ENCODE results near the gene TRIO. TPM values are rescaled to one million over a fixed set of nuclear protein-coding genes. Genes with fewer than 3 reads are reported as not detected.
A peak's percentile ranks its signal among the peaks of the same experiment; 100 is the strongest.

The TRIO gene
- polyA plus RNA-seq, 1 of the 3 experiments (the other 2 are of a cell fraction): 229 TPM

DNA sequence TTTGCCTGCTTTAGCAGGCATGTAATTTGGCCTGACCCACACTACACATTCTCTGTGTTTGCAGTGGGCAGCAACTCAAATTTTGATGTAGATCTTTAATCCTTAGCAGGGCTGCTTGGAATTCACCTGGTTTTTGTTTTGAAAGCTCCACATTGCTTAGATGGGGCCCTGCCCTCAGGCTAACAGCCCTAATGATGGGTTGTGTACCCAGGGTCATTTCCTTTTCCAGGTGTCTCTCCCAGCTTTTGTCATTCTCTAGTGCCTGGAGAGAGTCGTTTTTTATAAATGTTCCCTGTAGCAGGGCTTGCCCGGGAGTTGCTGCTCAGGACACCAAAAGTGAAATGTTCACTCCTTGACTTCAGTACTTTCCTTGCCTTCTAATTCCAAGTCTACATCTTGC lies 126.3 kb downstream of the TRIO start:
- Histone ChIP-seq H4K20me1 (ENCODE audit: insufficient read depth) (peaks cover 16% of the 10 kb centered on the region; the same call in 1 of the 2 replicates), H2AFZ (ENCODE audit: low read depth) (no peak overlapping the region), H3K27ac (ENCODE audit: low read depth in 2 of 2, low read length in 1 of 2) (peak overlapping the region; percentile 72 to 96), H3K4me1 (ENCODE audit: control insufficient read depth in 1 of 2, insufficient read depth in 2 of 2, low read depth in 1 of 2, low read length in 1 of 2) (peaks cover 49 to 53% of the 10 kb centered on the region in 2 experiments), H3K27me3 (ENCODE audit: insufficient read depth) (no peaks in the 10 kb centered on the region), H3F3A (replicated peaks; ENCODE audit: insufficient read depth) (peaks cover 49% of the 10 kb centered on the region), H3K36me3 (replicated peaks in 1 of 2; ENCODE audit: control insufficient read depth in 1 of 2, insufficient read depth in 2 of 2, low read length in 1 of 2) (peaks cover 20 to 25% of the 10 kb centered on the region in 2 experiments), H3K9me3 (no peaks in the 10 kb centered on the region), H3K9me2 (no peaks in the 10 kb centered on the region), H3K4me2 (peak overlapping the region; percentile 63), H3K79me2 (ENCODE audit: insufficient read depth) (peaks cover 99% of the 10 kb centered on the region), H3K9ac (peak overlapping the region; percentile 60; the same call in 1 of the 2 replicates), H3K4me3 (ENCODE audit: low read depth in 2 of 2, low read length in 1 of 2) (no peak overlapping the region)
- ChIA-PET POLR2A (no interaction called here), CTCF (interaction anchor here (0.7 to 4.5 kb wide), 33 partner anchors 9 to 379 kb away, joined by 3 to 52 read pairs (median 8); partner anchors contain the start of gene TRIO)
- WGBS (ENCODE audit: low lambda C conversion rate): 71% methylated on average over 2 of the region's 2 CpGs
- no peak for TF ChIP-seq CHD2 (IDR thresholded peaks at IDR 0.05; ENCODE audit: low read length, partially characterized antibody)
- TF ChIP-seq TEAD4 (IDR thresholded peaks at IDR 0.05; ENCODE audit: borderline replicate concordance, insufficient read depth): no peak
- TF ChIP-seq, protein P1, sequence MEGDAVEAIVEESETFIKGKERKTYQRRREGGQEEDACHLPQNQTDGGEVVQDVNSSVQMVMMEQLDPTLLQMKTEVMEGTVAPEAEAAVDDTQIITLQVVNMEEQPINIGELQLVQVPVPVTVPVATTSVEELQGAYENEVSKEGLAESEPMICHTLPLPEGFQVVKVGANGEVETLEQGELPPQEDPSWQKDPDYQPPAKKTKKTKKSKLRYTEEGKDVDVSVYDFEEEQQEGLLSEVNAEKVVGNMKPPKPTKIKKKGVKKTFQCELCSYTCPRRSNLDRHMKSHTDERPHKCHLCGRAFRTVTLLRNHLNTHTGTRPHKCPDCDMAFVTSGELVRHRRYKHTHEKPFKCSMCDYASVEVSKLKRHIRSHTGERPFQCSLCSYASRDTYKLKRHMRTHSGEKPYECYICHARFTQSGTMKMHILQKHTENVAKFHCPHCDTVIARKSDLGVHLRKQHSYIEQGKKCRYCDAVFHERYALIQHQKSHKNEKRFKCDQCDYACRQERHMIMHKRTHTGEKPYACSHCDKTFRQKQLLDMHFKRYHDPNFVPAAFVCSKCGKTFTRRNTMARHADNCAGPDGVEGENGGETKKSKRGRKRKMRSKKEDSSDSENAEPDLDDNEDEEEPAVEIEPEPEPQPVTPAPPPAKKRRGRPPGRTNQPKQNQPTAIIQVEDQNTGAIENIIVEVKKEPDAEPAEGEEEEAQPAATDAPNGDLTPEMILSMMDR (IDR thresholded peaks at IDR 0.05): no peak
- no peak for TF ChIP-seq NFIC (IDR thresholded peaks at IDR 0.05; ENCODE audit: borderline replicate concordance)
- TF ChIP-seq FOXM1 (IDR thresholded peaks at IDR 0.05; ENCODE audit: low read depth): no peak
- TF ChIP-seq, protein P2, sequence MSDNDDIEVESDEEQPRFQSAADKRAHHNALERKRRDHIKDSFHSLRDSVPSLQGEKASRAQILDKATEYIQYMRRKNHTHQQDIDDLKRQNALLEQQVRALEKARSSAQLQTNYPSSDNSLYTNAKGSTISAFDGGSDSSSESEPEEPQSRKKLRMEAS (IDR thresholded peaks at IDR 0.05; ENCODE audit: low read depth): no peak
- TF ChIP-seq YY1 (IDR thresholded peaks at IDR 0.05; ENCODE audit: low read depth): no peak
- TF ChIP-seq EZH2phosphoT487 (IDR thresholded peaks at IDR 0.05; ENCODE audit: borderline replicate concordance, low read depth): no peak
- TF ChIP-seq TAF1 (IDR thresholded peaks at IDR 0.05; ENCODE audit: borderline replicate concordance, low read depth, low read length): no peak
- DNase-seq: no peak

DNA sequence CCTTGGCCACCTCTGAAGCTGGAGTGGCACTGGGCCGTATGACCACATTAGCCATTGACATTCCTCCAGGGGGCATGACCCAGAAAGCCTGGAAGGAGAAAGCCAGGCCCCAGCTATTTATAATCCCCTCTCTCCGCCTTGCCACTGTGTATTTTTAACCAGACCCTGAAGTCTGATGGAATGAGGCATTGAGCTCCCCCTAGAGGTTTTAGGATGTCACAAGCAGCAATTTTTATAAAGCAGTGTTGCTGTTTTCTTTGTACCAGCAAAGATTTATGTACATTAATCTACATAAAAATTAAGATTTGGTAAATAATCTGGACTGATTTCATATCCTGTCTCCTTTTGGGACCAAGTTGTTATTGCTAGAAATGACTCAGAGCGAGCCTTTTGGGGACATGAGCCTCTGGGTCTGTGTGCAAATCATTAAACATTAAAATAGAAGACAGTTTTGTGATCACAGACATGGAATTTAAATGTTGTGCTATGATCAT lies 127.1 kb downstream of the TRIO start:
- 18% methylated on average over 3 of the region's 3 CpGs for WGBS (ENCODE audit: low lambda C conversion rate)
- no peaks in the 10 kb centered on the region for H3K9me3 ChIP-seq
- H3K79me2 ChIP-seq (ENCODE audit: insufficient read depth): peaks cover 99% of the 10 kb centered on the region
- H3K4me2 ChIP-seq: peak overlapping the region; percentile 63
- H3K9ac ChIP-seq: peak overlapping the region; percentile 60; the same call in 1 of the 2 replicates
- no peak overlapping the region for H2AFZ ChIP-seq (ENCODE audit: low read depth)
- peaks cover 20 to 25% of the 10 kb centered on the region in 2 experiments for H3K36me3 ChIP-seq (replicated peaks in 1 of 2; ENCODE audit: control insufficient read depth in 1 of 2, insufficient read depth in 2 of 2, low read length in 1 of 2)
- H3K9me2 ChIP-seq: no peaks in the 10 kb centered on the region
- CTCF ChIA-PET: interaction anchor here (0.6 to 4.5 kb wide), 61 partner anchors 8 to 535 kb away, joined by 3 to 52 read pairs (median 5); partner anchors contain the start of gene TRIO
- H3K27me3 ChIP-seq (ENCODE audit: insufficient read depth): no peaks in the 10 kb centered on the region
- H4K20me1 ChIP-seq (ENCODE audit: insufficient read depth): peaks cover 16% of the 10 kb centered on the region; the same call in 1 of the 2 replicates
- POLR2A ChIA-PET: no interaction called here
- H3K27ac ChIP-seq (ENCODE audit: low read depth in 2 of 2, low read length in 1 of 2): peak overlapping the region; percentile 72 to 96
- peaks cover 46 to 49% of the 10 kb centered on the region in 2 experiments for H3K4me1 ChIP-seq (ENCODE audit: control insufficient read depth in 1 of 2, insufficient read depth in 2 of 2, low read depth in 1 of 2, low read length in 1 of 2)
- peaks cover 43% of the 10 kb centered on the region for H3F3A ChIP-seq (replicated peaks; ENCODE audit: insufficient read depth)
- no peak overlapping the region; a peak in 1 of 4 replicates for H3K4me3 ChIP-seq (ENCODE audit: low read depth in 2 of 2, low read length in 1 of 2)
- peak; percentile 73 for DNase-seq
- TF ChIP-seq TCF12 (IDR thresholded peaks at IDR 0.05): peak; percentile 23; the same call in 1 of the 2 replicates
- peak; percentile 17; the same call in 1 of the 2 replicates for TF ChIP-seq SIN3A (IDR thresholded peaks at IDR 0.05; ENCODE audit: borderline replicate concordance, low read depth, low read length)
- peak; percentile 21; the same call in 1 of the 2 replicates for TF ChIP-seq RCOR1 (IDR thresholded peaks at IDR 0.05; ENCODE audit: low read length)
- TF ChIP-seq, protein P3, sequence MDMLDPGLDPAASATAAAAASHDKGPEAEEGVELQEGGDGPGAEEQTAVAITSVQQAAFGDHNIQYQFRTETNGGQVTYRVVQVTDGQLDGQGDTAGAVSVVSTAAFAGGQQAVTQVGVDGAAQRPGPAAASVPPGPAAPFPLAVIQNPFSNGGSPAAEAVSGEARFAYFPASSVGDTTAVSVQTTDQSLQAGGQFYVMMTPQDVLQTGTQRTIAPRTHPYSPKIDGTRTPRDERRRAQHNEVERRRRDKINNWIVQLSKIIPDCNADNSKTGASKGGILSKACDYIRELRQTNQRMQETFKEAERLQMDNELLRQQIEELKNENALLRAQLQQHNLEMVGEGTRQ (IDR thresholded peaks at IDR 0.05; ENCODE audit: borderline replicate concordance, low read depth, low read length): no peak
- no peak for TF ChIP-seq TAF1 (IDR thresholded peaks at IDR 0.05; ENCODE audit: borderline replicate concordance, low read depth, low read length)
- TF ChIP-seq, protein P4, sequence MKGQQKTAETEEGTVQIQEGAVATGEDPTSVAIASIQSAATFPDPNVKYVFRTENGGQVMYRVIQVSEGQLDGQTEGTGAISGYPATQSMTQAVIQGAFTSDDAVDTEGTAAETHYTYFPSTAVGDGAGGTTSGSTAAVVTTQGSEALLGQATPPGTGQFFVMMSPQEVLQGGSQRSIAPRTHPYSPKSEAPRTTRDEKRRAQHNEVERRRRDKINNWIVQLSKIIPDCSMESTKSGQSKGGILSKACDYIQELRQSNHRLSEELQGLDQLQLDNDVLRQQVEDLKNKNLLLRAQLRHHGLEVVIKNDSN (IDR thresholded peaks at IDR 0.05; ENCODE audit: borderline replicate concordance, low read depth): no peak
- no peak for TF ChIP-seq ELF1 (IDR thresholded peaks at IDR 0.05)
- no peak for TF ChIP-seq GABPA (IDR thresholded peaks at IDR 0.05; ENCODE audit: low read depth)
- TF ChIP-seq GATA2 (CRISPR knock-in tag; IDR thresholded peaks at IDR 0.05): no peak
- peak; percentile 87 for TF ChIP-seq RAD21 (IDR thresholded peaks at IDR 0.05; ENCODE audit: low read length)
- TF ChIP-seq YY1 (IDR thresholded peaks at IDR 0.05; ENCODE audit: low read depth): no peak
- TF ChIP-seq EP300 (IDR thresholded peaks at IDR 0.05; ENCODE audit: borderline replicate concordance in 1 of 2, low read depth in 1 of 2, low read length in 1 of 2): 0 out of 4 replicates have a peak, but pooled peaks of 1 of the 2 experiments have one; percentile 20
- TF ChIP-seq SMC3 (IDR thresholded peaks at IDR 0.05; ENCODE audit: low read depth, low read length): peak; percentile 72
- TF ChIP-seq MXI1 (IDR thresholded peaks at IDR 0.05; ENCODE audit: low read depth, low read length): no peak
- TF ChIP-seq, protein P1 (IDR thresholded peaks at IDR 0.05): peak; percentile 87
